Cardiac septum (tissue), 1 donor: ENCODE data around the gene ATP5PB. TPM values are rescaled to one million over a fixed set of nuclear protein-coding genes. Genes with fewer than 3 reads are reported as not detected.

Source experiments
- DNase-seq: peaks from one replicate; pipeline ENCODE4 v3.0.0-alpha.2; 2020; ENCODE audit warnings: low spot score
- intact Hi-C: fragments of 100-400 bp; cut with DNase I; formaldehyde crosslinking; loops from one replicate; pipeline ENCODE4 v1.14.0; 2022
- long read RNA-seq: library from polyadenylated mRNA; unstranded; transcript quantifications from one replicate; pipeline ENCODE4 v2.0.0, GENCODE V29; 2021
- total RNA-seq: library from RNA; stranded (reverse); fragmentation: NEBNext Ultra II Directional; extraction: Animal tissue kit (Norgen Biotek cat#: 25700); gene quantifications from one replicate; pipeline ENCODE4 v1.2.1, GENCODE V29; 2021
- donor health status: DM: no; HTN: no; CAD: no.

The ATP5PB gene, protein sequence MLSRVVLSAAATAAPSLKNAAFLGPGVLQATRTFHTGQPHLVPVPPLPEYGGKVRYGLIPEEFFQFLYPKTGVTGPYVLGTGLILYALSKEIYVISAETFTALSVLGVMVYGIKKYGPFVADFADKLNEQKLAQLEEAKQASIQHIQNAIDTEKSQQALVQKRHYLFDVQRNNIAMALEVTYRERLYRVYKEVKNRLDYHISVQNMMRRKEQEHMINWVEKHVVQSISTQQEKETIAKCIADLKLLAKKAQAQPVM
- total RNA-seq: 565 TPM
- long read RNA-seq, transcript ATP5PB-202 (7 exons, 3,156 nt): major isoform, 535 of 565 reads
- long read RNA-seq, transcript ATP5PB-201 (6 exons, 1,040 nt): minor isoform, 9 of 565 reads
- long read RNA-seq, partial matches to known transcripts: 9 of 565 reads
- long read RNA-seq, other reads (novel, unspliced or antisense): 11 of 565 reads

- DNase-seq: peak; percentile 96
- intact Hi-C loops: no loop called here
Observed at GRCh38 chr1:111448918-111449702, at the start of gene ATP5PB, which contains the start of gene WDR77. ATP5PB (plus strand) TSS chr1:111449464; CDS start chr1:111449542, 78 bp downstream. WDR77 (minus strand) TSS chr1:111449256; CDS start chr1:111449169, 87 bp downstream.

- intact Hi-C loops: loop anchor here (2.0 kb wide), 1 partner anchor 177 kb away; no protein-coding TSS in a partner anchor
- no peak for DNase-seq
Observed at GRCh38 chr1:111399792-111400610, 49.3 kb upstream of the ATP5PB start.

DNA sequence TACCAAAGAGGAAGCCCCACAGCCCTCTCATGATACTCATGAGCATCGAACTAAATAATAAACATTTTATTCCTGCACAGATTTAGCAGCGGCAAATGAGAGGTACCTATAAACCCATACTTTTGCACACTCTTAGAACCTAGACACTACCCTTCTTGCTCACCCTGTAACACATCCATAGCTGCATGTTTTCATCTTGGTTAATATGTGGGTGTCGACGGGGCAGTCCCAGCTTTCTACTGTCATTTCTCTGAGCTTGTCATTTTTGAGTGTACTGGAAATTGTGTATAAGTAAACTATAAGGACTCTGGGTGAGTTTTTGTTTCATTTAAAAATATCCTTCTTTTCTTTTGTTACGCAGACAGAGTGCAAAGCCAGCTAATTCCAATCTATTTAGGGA is 47.2 kb upstream of the ATP5PB start:
- no peak for DNase-seq
- intact Hi-C loops: no loop called here

GRCh38 chr1:111404588-111404987 is 44.7 kb upstream of the ATP5PB start:
- no peak for DNase-seq
- intact Hi-C loops: no loop called here

- intact Hi-C loops: no loop called here
- no peak for DNase-seq
Observed at GRCh38 chr1:111406321-111406768, 42.9 kb upstream of the ATP5PB start.

- no peak for DNase-seq
- intact Hi-C loops: no loop called here
Observed at GRCh38 chr1:111407301-111407700, 42.0 kb upstream of the ATP5PB start.

GRCh38 chr1:111412839-111413238 is 36.4 kb upstream of the ATP5PB start:
- intact Hi-C loops: no loop called here
- no peak for DNase-seq

DNA sequence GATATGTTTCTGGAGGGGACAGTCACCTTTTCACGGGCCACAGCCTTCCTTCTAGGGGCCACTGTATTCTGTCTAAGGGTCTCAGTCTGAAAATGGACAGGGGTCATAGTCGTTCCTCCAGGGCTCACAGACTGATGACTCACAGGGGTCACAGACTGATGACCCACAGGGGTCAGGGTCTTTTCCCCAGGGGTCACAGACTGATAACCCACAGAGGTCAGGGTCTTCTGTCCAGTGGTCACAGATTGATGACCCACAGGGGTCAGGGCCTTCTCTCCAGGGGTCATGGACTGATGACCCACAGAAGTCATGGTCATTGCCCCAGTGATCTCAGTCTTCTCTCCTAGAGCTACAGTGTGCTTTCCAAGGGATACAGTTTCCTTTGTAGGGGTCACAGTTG is 34.5 kb upstream of the ATP5PB start:
- DNase-seq: no peak
- intact Hi-C loops: no loop called here

DNA sequence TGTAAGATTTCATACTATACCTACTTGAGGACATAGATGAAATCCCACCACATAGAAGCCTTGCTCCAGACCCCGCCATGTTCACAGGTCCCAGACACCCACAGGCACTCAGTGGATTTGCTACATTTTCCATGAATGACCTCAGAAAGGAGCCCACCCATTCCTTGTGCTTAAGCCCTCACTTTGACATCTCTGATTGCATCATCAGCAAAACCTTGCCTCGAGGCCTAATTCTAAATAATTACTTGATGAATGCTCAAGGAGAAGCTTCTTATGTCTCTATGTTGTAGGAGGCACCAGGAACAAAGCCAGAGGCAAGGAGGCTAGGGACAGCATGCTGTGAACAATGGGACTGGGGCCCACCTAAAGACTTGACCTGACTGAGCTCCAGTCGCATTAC is 33.8 kb upstream of the ATP5PB start:
- no peak for DNase-seq
- intact Hi-C loops: no loop called here

GRCh38 chr1:111417755-111418154 is 31.5 kb upstream of the ATP5PB start:
- intact Hi-C loops: no loop called here
- DNase-seq: no peak

DNA sequence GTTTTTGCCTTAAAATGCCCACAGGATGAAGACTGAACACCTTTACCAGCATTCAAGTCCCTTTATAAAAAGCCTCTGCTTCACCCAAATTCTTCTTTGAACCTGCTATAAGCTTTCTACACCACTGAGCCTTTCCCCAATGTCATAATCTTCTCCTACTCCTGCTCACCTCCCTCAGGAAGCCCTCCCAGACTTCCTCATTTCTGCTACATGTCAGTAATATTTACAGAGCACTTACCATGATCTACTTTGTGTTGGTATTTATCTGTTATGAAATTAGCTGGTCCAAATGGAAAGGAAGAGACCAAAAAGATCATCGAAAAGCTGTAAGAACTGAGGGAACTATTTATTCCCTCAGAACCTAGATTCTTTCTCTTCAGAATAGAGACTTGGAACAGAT is 30.2 kb upstream of the ATP5PB start:
- intact Hi-C loops: no loop called here
- no peak for DNase-seq

DNA sequence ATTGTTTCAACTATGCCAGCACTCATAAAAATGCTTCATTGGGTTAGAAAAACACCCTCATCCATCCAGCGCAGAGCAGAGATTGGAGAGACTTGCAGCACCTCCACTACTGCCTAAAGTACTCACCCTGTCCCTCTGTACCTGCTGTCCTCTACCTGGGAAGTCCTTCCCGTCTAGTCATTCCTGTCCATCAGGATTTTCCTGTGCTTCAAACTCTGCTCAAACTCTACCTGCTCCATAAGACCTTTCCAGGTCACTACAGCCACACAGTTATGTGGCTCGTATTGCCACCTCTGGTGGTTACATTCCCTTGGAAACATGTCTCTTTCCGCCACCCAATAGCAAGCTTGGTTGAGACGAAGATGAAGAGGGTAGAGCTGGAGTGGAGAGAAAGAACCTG is 28.9 kb upstream of the ATP5PB start:
- DNase-seq: no peak
- intact Hi-C loops: no loop called here

GRCh38 chr1:111422546-111423391 is 26.5 kb upstream of the ATP5PB start:
- intact Hi-C loops: no loop called here
- DNase-seq: no peak

DNA sequence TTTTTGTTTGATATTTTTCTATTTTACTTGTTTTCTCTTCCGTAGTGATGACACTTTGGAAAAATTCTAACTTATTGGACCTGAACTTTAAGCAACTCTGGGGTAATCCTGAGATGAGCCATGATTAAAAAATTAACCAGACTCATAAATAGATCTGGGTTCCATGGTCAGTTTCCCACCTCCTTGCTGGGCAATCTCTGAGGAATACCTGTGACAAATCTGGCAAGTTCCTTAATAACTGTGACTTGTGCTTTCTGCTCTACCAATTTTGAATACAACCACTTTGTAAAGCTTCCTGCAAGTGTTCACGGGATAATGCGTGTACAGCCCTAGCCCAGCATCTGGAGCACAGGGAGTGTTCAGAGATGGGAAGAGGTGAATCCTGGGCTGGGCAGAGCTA is 25.0 kb upstream of the ATP5PB start:
- DNase-seq: no peak
- intact Hi-C loops: no loop called here

GRCh38 chr1:111436726-111437125 is 12.5 kb upstream of the ATP5PB start:
- intact Hi-C loops: no loop called here
- DNase-seq: no peak

DNA sequence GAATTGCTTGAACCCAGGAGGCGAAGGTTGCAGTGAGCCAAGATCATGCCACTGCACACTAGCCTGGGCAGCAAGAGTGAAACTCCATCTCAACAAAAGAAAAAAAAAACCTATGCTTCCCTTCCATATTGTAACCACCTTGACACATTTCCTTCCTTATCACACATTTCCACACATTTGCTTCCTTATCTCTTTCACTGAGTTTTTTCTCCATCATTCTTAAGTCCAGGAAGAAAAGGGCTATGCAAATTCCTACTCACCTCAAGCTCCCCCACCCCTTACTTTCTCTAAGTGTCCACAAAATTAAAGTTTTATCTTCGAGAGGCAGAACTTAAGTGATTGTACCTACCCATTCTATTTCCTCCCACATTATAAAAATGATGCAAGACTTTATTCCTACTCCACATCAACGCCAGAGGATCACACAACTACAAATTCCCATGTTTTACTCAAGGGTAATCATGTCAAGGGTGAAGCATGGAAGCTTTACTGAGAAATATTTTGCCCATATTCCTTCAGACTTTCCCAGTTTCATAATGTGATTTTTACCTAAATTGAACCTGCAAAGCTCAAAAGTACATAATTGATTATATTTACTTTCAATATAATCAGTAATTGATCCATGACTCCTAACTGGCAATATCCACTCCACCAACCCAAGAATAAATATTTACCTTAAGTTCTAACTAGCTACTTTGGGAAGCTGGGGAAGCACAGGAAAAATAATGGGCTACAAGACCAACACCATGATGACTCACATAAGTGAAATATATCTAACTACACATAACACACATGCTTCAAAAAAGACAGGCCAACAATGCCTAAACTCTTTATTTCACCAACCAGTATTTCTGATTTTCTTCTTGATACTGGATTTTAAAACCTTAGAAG is 9.6 kb upstream of the ATP5PB start:
- no peak for DNase-seq
- intact Hi-C loops: no loop called here

DNA sequence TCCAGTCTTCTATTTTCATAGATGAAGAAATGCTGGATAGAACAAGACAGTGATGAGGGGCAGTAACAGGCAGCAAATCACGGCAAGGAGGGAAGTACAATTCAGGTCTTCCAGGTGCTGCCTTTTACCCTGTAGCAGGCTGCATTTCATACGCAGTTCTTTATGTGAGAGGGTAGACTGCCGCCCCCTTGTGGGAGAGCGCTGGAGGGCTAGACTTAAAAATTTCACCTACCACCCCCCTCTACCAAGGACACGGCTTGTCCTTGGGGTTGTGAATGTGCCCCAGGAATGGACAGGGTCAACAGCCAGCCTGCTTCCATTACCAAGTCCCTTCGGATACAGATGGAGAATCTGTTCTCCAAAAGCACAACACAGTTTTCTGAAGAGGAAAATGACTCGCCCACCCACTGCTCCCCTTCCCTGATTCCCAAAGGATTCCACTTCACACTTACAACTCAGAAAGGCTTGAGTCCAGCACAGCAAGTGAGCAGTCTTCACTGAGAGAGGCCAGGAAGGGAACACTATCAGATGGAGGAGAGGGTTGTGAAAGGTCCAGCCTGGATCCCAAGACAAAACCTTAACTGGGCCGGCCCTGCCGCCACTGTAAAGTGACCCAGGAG is 7.6 kb upstream of the ATP5PB start:
- intact Hi-C loops: no loop called here
- DNase-seq: no peak

DNA sequence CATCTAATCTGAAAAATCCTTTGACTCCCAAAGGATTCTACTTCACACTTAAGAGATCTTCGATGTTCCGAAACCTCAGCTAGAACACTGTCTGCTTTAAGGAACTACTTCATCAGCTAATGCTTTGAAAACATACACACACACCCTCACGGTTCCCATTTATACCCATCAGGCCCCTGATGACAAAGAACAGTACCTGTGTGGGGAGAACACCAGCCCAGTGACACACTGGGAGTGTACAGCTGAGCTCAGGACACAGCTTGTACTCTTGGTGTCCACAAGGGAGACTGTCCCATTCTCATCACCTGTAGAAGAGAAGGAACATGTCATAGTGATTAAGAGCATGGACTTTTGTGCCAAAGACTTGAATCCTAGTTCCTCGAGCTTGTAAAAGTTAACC is 6.8 kb upstream of the ATP5PB start:
- intact Hi-C loops: no loop called here
- DNase-seq: no peak
